ENCODE measurements around the gene TMEM109.

TMEM109 gene

GRCh38 chr11:60960405-60960804 is 46.4 kb downstream of the TMEM109 start:
- no peak for DNase-seq (ENCODE audit: low read depth in 1 of 2, low spot score in 1 of 2)
- no peak overlapping the region for H3K4me3 ChIP-seq (replicated peaks; ENCODE audit: insufficient read depth, low read length)
- no peak for TF ChIP-seq POLR2AphosphoS5 (IDR thresholded peaks at IDR 0.05; ENCODE audit: low read depth)
- TF ChIP-seq, protein P1, sequence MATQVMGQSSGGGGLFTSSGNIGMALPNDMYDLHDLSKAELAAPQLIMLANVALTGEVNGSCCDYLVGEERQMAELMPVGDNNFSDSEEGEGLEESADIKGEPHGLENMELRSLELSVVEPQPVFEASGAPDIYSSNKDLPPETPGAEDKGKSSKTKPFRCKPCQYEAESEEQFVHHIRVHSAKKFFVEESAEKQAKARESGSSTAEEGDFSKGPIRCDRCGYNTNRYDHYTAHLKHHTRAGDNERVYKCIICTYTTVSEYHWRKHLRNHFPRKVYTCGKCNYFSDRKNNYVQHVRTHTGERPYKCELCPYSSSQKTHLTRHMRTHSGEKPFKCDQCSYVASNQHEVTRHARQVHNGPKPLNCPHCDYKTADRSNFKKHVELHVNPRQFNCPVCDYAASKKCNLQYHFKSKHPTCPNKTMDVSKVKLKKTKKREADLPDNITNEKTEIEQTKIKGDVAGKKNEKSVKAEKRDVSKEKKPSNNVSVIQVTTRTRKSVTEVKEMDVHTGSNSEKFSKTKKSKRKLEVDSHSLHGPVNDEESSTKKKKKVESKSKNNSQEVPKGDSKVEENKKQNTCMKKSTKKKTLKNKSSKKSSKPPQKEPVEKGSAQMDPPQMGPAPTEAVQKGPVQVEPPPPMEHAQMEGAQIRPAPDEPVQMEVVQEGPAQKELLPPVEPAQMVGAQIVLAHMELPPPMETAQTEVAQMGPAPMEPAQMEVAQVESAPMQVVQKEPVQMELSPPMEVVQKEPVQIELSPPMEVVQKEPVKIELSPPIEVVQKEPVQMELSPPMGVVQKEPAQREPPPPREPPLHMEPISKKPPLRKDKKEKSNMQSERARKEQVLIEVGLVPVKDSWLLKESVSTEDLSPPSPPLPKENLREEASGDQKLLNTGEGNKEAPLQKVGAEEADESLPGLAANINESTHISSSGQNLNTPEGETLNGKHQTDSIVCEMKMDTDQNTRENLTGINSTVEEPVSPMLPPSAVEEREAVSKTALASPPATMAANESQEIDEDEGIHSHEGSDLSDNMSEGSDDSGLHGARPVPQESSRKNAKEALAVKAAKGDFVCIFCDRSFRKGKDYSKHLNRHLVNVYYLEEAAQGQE (IDR thresholded peaks at IDR 0.05; ENCODE audit: insufficient replicate concordance, low read depth) = no peak
- TF ChIP-seq GABPA (IDR thresholded peaks at IDR 0.05; ENCODE audit: low read depth) = no peak
- no peak for TF ChIP-seq CTCF (IDR thresholded peaks at IDR 0.05; ENCODE audit: insufficient read depth, low read length)
- no peak for TF ChIP-seq SPI1 (IDR thresholded peaks at IDR 0.05; ENCODE audit: borderline replicate concordance, low read depth)
- H3K27ac ChIP-seq (replicated peaks) = no peak overlapping the region
- H3K27me3 ChIP-seq (ENCODE audit: insufficient read depth, poor library complexity, severe bottlenecking) = peaks cover 7% of the 10 kb centered on the region

DNA sequence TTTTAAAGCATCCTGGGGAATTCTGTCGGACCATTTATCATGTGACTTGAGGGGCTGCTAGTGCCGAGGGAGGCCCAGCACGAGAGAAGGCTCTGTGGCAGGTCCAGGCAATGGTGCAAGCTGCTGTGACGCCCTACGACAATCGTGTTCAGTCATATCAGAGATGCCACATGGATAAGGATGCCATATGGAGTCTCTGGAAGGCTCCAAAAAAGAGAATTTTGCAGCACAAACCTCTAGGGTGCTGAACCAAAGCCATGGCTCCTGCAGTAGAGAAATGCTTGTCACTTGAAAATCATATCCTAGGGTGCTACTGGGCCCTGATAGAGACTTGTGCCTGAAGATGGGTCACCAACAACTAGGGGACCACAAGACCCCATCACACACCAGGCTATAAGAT is 50.8 kb downstream of the TMEM109 start:
- no peak for TF ChIP-seq CTCF (IDR thresholded peaks at IDR 0.05; ENCODE audit: insufficient read depth, low read length)
- no peak for TF ChIP-seq GABPA (IDR thresholded peaks at IDR 0.05; ENCODE audit: low read depth)
- no peak for TF ChIP-seq POLR2AphosphoS5 (IDR thresholded peaks at IDR 0.05; ENCODE audit: low read depth)
- TF ChIP-seq, protein P1 (IDR thresholded peaks at IDR 0.05; ENCODE audit: insufficient replicate concordance, low read depth) = no peak
- no peak for TF ChIP-seq SPI1 (IDR thresholded peaks at IDR 0.05; ENCODE audit: borderline replicate concordance, low read depth)
- no peak for DNase-seq (ENCODE audit: low read depth in 1 of 2, low spot score in 1 of 2)
- Histone ChIP-seq H3K4me3 (replicated peaks; ENCODE audit: insufficient read depth, low read length) (no peak overlapping the region), H3K27ac (replicated peaks) (no peak overlapping the region), H3K27me3 (ENCODE audit: insufficient read depth, poor library complexity, severe bottlenecking) (peaks cover 8% of the 10 kb centered on the region)

GRCh38 chr11:60966890-60967289 is 52.9 kb downstream of the TMEM109 start:
- no peak for DNase-seq (ENCODE audit: low read depth in 1 of 2, low spot score in 1 of 2)
- TF ChIP-seq, protein P1 (IDR thresholded peaks at IDR 0.05; ENCODE audit: insufficient replicate concordance, low read depth) = no peak
- no peak for TF ChIP-seq SPI1 (IDR thresholded peaks at IDR 0.05; ENCODE audit: borderline replicate concordance, low read depth)
- TF ChIP-seq POLR2AphosphoS5 (IDR thresholded peaks at IDR 0.05; ENCODE audit: low read depth) = no peak
- no peak for TF ChIP-seq GABPA (IDR thresholded peaks at IDR 0.05; ENCODE audit: low read depth)
- TF ChIP-seq CTCF (IDR thresholded peaks at IDR 0.05; ENCODE audit: insufficient read depth, low read length) = no peak
- Histone ChIP-seq H3K4me3 (replicated peaks; ENCODE audit: insufficient read depth, low read length) (no peak overlapping the region), H3K27ac (replicated peaks) (no peak overlapping the region), H3K27me3 (ENCODE audit: insufficient read depth, poor library complexity, severe bottlenecking) (peaks cover 8% of the 10 kb centered on the region)
